ENCODE results near the gene TMEM72.

TMEM72 gene

DNA sequence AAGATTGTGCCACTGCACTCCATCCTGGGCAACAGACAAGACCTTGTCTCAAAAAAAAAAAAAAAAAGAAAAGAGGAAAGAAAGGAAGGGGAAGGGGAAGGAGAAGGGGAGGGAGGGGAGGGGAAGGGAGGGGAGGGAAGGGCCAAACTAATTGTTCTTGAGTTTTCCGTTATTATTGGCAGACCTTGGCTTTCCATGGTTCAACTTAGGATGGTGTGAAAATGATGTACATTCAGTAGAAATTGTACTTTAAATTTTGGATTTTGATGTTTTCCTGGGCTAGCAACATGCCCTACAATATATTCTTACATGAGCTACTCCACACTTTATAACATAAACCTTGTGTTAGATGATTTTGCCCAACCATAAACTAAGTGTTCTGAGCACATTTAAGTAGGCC is 1.2 kb upstream of the TMEM72 start:
- no peak overlapping the region for H3K27ac ChIP-seq (ENCODE audit: low read depth, low read length)
- no peaks in the 10 kb centered on the region for H3K9me3 ChIP-seq (ENCODE audit: insufficient read depth, low read length)
- H4K20me1 ChIP-seq (ENCODE audit: low read depth, low read length) = no peaks in the 10 kb centered on the region
- no peaks in the 10 kb centered on the region for H3K79me2 ChIP-seq (ENCODE audit: insufficient read depth, low read length)
- H3K9me2 ChIP-seq (replicated peaks; ENCODE audit: insufficient read depth, low read length) = no peaks in the 10 kb centered on the region
- no peak overlapping the region for H3K4me2 ChIP-seq (ENCODE audit: low read depth, low read length, poor library complexity, severe bottlenecking)
- TF ChIP-seq EZH2phosphoT487 (conservative IDR thresholded peaks at IDR 0.05; ENCODE audit: low read length) (no peak), CTCF (IDR thresholded peaks at IDR 0.05; ENCODE audit: insufficient read depth, low read length, poor library complexity, severe bottlenecking) (no peak)
- H2AFZ ChIP-seq (ENCODE audit: low read depth, low read length, severe bottlenecking) = no peak overlapping the region
- no peaks in the 10 kb centered on the region for H3K27me3 ChIP-seq (ENCODE audit: low read length)
- H3K9ac ChIP-seq (ENCODE audit: low read length) = no peak overlapping the region
- no peaks in the 10 kb centered on the region for H3F3A ChIP-seq (ENCODE audit: insufficient read depth)
- H3K36me3 ChIP-seq (ENCODE audit: low read length) = no peaks in the 10 kb centered on the region
- no peak overlapping the region for H3K4me3 ChIP-seq (ENCODE audit: insufficient read depth, low read length, poor library complexity, severe bottlenecking)

DNA sequence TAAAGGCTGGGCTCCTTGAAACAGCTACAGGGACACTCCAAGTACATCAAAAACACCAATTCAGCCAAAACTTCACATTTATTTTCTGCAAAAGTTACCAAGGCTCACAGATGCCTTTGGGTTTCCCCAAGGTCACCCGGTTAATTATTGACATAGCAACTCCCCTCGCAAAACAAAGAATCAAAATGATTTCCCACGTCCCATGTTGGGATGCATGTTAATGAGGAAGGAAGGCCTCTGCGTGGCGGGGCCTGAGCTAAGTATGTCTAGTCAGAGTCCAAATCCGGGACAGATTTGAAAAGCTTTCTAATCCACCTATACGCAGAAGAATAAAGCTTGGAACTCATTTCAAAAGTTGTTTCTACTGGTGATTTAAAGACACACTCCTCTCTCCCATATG is 535 bp upstream of the TMEM72 start:
- Histone ChIP-seq H3K27ac (ENCODE audit: low read depth, low read length) (no peak overlapping the region), H3F3A (ENCODE audit: insufficient read depth) (no peaks in the 10 kb centered on the region), H4K20me1 (ENCODE audit: low read depth, low read length) (no peaks in the 10 kb centered on the region), H3K9me3 (ENCODE audit: insufficient read depth, low read length) (no peaks in the 10 kb centered on the region), H3K27me3 (ENCODE audit: low read length) (no peaks in the 10 kb centered on the region), H2AFZ (ENCODE audit: low read depth, low read length, severe bottlenecking) (no peak overlapping the region), H3K4me2 (ENCODE audit: low read depth, low read length, poor library complexity, severe bottlenecking) (no peak overlapping the region), H3K9ac (ENCODE audit: low read length) (no peak overlapping the region), H3K4me3 (ENCODE audit: insufficient read depth, low read length, poor library complexity, severe bottlenecking) (no peak overlapping the region), H3K79me2 (ENCODE audit: insufficient read depth, low read length) (no peaks in the 10 kb centered on the region), H3K36me3 (ENCODE audit: low read length) (no peaks in the 10 kb centered on the region), H3K9me2 (replicated peaks; ENCODE audit: insufficient read depth, low read length) (no peaks in the 10 kb centered on the region)
- TF ChIP-seq EZH2phosphoT487 (conservative IDR thresholded peaks at IDR 0.05; ENCODE audit: low read length) (no peak), CTCF (IDR thresholded peaks at IDR 0.05; ENCODE audit: insufficient read depth, low read length, poor library complexity, severe bottlenecking) (no peak)

DNA sequence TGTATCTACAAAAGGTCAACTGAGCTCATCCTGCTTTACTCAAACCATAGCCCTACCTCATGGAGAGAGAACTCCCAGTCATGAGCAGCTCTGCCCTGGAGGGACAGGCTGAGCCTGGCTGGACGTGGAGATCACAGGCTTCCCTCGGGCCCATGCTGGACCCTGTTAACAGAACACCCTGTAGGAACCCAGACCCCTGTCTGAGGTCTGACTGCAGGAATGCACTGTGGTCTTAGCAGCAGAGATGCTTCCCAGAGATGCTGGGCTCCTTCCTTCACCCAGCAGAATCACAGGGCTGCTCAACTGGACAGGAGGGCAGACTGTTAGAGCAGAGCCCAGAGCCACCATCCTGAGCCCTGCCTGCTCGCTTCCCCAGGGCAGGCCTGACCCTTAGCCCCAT is 814 bp downstream of the TMEM72 start:
- TF ChIP-seq CTCF (IDR thresholded peaks at IDR 0.05; ENCODE audit: insufficient read depth, low read length, poor library complexity, severe bottlenecking) (no peak), EZH2phosphoT487 (conservative IDR thresholded peaks at IDR 0.05; ENCODE audit: low read length) (no peak)
- Histone ChIP-seq H3K9ac (ENCODE audit: low read length) (no peak overlapping the region), H3K9me3 (ENCODE audit: insufficient read depth, low read length) (no peaks in the 10 kb centered on the region), H3K36me3 (ENCODE audit: low read length) (no peaks in the 10 kb centered on the region), H3K27me3 (ENCODE audit: low read length) (no peaks in the 10 kb centered on the region), H2AFZ (ENCODE audit: low read depth, low read length, severe bottlenecking) (no peak overlapping the region), H3K27ac (ENCODE audit: low read depth, low read length) (no peak overlapping the region), H3K4me3 (ENCODE audit: insufficient read depth, low read length, poor library complexity, severe bottlenecking) (no peak overlapping the region), H3K79me2 (ENCODE audit: insufficient read depth, low read length) (no peaks in the 10 kb centered on the region), H3K9me2 (replicated peaks; ENCODE audit: insufficient read depth, low read length) (no peaks in the 10 kb centered on the region), H3F3A (ENCODE audit: insufficient read depth) (no peaks in the 10 kb centered on the region), H3K4me2 (ENCODE audit: low read depth, low read length, poor library complexity, severe bottlenecking) (no peak overlapping the region), H4K20me1 (ENCODE audit: low read depth, low read length) (no peaks in the 10 kb centered on the region)

Measured in SU-DHL-6 (cell line).